Kidney (tissue), 14 donors: ENCODE measurements around the gene HOXC13. TPM values are rescaled to one million over a fixed set of nuclear protein-coding genes. Genes with fewer than 3 reads are reported as not detected.

Source experiments
- DNase-seq, 5 donors: peaks; one replicate each; pipeline ENCODE4 v3.0.0-alpha.2; 2013 to 2020
- FAIRE-seq: peaks from 2 replicates; lab custom pipeline; 2012; peaks lifted over from hg19 to GRCh38; lab: Jason Lieb, UNC
- H3K27ac ChIP-seq, 2 donors: one replicate each; pipeline ENCODE4 v1.7.0; 2013; ENCODE audit warnings: low read depth in 2 of 2, low read length in 2 of 2, inconsistent platforms in 1 of 2
- H3K27me3 ChIP-seq: one replicate; pipeline ENCODE4 v1.7.1; 2013; ENCODE audit warnings: low read length, inconsistent platforms; ENCODE audit not compliant: control insufficient read depth, insufficient read depth
- H3K36me3 ChIP-seq, 3 donors: one replicate each; pipeline versions ENCODE4 v1.7.0 to v1.7.1; 2013; ENCODE audit warnings: low read length in 3 of 3, control low read depth in 1 of 3, inconsistent platforms in 1 of 3; ENCODE audit not compliant: insufficient read depth in 3 of 3, control insufficient read depth in 2 of 3
- H3K4me1 ChIP-seq, 3 donors: one replicate each; pipeline versions ENCODE4 v1.7.0 to v1.7.1; 2013; ENCODE audit warnings: low read length in 3 of 3, inconsistent platforms in 1 of 3, low read depth in 1 of 3; ENCODE audit not compliant: control insufficient read depth in 2 of 3, insufficient read depth in 2 of 3
- H3K4me3 ChIP-seq, 3 donors: one replicate each; pipeline versions ENCODE4 v1.7.0 to v1.8.1; 2013; ENCODE audit warnings: low read length in 3 of 3, control low read depth in 1 of 3, inconsistent platforms in 1 of 3
- H3K9ac ChIP-seq, 3 donors: one replicate each; pipeline versions ENCODE4 v1.7.0 to v1.7.1; 2013; ENCODE audit warnings: low read length in 3 of 3, control low read depth in 1 of 3, inconsistent platforms in 1 of 3
- H3K9me3 ChIP-seq, 3 donors: one replicate each; pipeline versions ENCODE4 v1.7.0 to v1.7.1; 2013; ENCODE audit warnings: low read length in 3 of 3, control low read depth in 1 of 3, inconsistent platforms in 1 of 3; ENCODE audit not compliant: control insufficient read depth in 2 of 3, insufficient read depth in 1 of 3
- intact Hi-C: fragments of 100-400 bp; cut with DNase I; formaldehyde crosslinking; loops from one replicate; pipeline ENCODE4 v1.11.1; 2022
- polyA plus RNA-seq: library from polyadenylated mRNA; stranded (reverse); fragments of 350-450 nt; fragmentation: Illumina TruSeq; extraction: RNeasy Lipid Tissue Mini Kit (QIAGEN cat#74804); gene quantifications from one replicate; pipeline ENCODE4 v1.2.3, GENCODE V29; 2014; ENCODE audit warnings: low read depth, low replicate concordance; ENCODE audit not compliant: insufficient read depth
- total RNA-seq: library from RNA; stranded (reverse); fragmentation: NEBNext Ultra II Directional; extraction: Animal tissue kit (Norgen Biotek cat#: 25700); gene quantifications from one replicate; pipeline ENCODE4 v1.2.1, GENCODE V29; 2021
- TF ChIP-seq, protein P1 (sequence below): IDR thresholded peaks from 3 replicates; pipeline ENCODE4 v1.5.1; 2012; ENCODE audit warnings: mild to moderate bottlenecking, moderate library complexity, borderline replicate concordance; ENCODE audit not compliant: insufficient read depth; ENCODE audit errors: extremely low read depth
- donor health status: control.
- donor health status: control.
- donor health status: control.
- donor health status: control.
- donor health status: control.
- donor health status: DM: yes; HTN: yes; CAD: no.
- donor health status: Normal renal cell carcinoma (clear cell type).

Gene HOXC13
- total and polyA plus RNA-seq, 2 donors from 2014 or later: not detected

DNA sequence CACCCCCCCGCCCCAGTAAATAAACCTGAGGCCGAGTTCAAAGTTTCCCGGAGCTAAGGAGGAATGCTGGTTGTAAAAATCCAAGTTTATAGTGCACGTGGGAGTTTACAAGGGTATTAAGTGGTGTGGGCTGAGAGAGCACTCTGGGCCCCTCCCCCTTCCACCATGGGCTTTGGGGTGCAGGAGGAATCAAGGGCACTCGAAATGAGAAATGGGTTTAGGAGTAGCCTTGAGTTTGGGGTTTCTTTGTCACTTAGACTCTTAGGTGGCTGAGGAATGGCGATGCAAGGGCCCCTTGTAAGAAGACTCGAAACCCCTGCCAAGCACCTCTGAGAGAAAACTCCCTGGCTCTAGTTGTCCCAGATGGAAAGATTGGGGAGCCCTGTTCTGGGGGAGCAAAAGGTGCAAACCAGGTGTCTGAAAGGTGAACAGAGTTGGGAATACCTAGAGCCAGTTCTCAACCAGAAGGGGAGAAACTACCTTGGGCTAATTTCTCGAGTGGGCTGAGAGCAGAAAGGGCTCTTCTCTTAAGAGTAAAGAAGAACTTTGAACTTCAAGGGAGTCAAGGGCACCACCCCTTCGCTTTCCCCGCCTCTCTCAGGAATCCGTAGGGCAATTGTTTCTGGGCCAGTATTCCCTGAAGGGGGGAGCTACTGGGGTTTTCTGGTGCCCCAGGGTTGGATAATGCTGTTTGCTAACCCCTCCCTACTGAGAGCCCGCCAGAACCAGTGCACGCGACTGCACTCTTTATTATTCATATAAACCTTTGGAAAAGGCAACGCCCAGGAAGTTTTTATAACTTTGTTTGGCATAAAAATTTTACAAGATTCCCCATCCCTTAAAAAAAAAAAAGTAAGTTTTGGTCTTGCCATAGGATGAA is 40.1 kb downstream of the HOXC13 start:
- intact Hi-C loops: no loop called here
- H3K4me1 ChIP-seq: peaks cover 0 to 7% (median 5%) of the 10 kb centered on the region in 3 donors
- FAIRE-seq (no peak), DNase-seq (peak in 4 of 5 donors; percentile 60 to 87 (median 84))
- no peaks in the 10 kb centered on the region for H3K27me3 ChIP-seq
- no peak overlapping the region for H3K9ac ChIP-seq
- H3K36me3 ChIP-seq: no peaks in the 10 kb centered on the region
- TF ChIP-seq, protein P1, sequence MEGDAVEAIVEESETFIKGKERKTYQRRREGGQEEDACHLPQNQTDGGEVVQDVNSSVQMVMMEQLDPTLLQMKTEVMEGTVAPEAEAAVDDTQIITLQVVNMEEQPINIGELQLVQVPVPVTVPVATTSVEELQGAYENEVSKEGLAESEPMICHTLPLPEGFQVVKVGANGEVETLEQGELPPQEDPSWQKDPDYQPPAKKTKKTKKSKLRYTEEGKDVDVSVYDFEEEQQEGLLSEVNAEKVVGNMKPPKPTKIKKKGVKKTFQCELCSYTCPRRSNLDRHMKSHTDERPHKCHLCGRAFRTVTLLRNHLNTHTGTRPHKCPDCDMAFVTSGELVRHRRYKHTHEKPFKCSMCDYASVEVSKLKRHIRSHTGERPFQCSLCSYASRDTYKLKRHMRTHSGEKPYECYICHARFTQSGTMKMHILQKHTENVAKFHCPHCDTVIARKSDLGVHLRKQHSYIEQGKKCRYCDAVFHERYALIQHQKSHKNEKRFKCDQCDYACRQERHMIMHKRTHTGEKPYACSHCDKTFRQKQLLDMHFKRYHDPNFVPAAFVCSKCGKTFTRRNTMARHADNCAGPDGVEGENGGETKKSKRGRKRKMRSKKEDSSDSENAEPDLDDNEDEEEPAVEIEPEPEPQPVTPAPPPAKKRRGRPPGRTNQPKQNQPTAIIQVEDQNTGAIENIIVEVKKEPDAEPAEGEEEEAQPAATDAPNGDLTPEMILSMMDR: no peak
- no peak overlapping the region for H3K27ac ChIP-seq
- H3K4me3 ChIP-seq: no peak overlapping the region
- H3K9me3 ChIP-seq: no peaks in the 10 kb centered on the region

DNA sequence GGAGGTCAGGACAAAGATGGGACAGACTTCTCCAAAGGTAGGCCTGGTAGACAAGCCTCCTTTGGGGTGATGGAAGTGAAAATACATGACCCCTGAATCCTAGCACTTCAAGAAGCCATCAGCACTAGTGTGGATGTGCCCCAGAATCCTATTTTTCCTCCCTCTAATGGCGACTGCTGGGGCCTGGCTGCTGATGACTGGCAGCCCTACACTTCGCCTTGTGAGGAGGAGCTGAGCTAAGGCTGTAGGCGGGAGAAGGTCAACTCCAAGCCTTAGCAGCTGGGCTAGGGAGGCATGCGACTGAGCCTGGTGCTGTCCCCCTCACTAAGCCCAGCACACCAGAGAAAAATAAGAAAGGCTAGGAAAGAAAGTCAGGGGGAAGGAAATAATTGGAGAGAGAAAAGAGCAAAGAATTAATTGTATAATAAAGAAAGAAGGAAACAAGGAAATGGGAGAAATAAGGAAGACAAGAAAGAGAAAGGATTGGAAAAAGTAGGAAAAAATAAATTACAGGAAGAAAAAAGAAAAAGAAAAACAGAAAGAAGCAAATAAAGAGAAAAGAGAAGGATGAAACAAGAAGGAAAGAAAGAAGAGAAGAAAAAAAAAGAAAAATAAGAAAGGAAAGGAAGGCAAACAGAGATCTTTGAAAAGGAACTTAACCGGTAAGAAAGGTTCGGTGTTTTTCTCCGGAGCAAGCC is 41.6 kb downstream of the HOXC13 start:
- Histone ChIP-seq H3K27ac (peak overlapping the region; percentile 61 to 85), H3K27me3 (no peaks in the 10 kb centered on the region), H3K4me3 (peak overlapping the region in 2 of 3 donors; percentile 2 to 58), H3K9me3 (no peaks in the 10 kb centered on the region), H3K4me1 (peaks cover 0 to 7% (median 7%) of the 10 kb centered on the region in 3 donors), H3K36me3 (no peaks in the 10 kb centered on the region), H3K9ac (peak overlapping the region in 2 of 3 donors; percentile 22 to 63)
- DNase-seq (peak in 4 of 5 donors; percentile 79 to 90 (median 84)), FAIRE-seq (no peak)
- intact Hi-C loops: no loop called here
- TF ChIP-seq, protein P1: no peak

DNA sequence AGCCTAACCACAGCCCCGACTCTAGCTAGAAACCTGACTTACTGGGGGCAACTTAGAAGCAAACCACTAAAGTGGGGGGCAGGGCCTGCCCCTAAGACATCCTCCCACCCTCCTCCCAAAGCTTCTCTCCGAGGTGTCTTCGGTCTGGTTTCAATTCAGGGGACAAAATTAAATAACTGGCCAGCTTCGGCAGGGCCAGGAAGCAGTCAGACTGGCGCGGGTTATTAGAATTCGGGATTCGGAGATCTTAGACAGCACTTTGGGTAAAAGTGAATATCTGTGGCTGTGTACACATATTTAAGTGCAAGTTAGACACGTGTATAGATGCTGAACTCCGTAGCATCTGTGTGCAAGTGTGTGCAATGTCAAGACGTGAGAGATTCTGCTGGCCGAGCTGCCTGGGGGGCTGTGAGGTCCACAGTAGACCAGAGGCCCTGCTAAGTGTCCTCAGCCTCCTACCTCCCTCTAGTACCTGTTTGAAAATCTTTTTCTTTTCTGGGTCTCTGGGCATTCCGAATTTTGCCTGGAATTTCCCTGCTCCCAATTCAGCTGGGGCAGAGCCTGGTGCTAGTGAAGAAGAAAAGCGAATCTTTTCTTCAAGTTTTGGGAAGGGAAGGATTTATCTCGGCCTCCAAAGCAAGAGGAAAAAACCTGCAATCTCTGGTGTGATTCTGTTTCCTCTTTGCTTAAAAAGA is 42.3 kb downstream of the HOXC13 start:
- Histone ChIP-seq H3K36me3 (no peaks in the 10 kb centered on the region), H3K9ac (peak overlapping the region in 2 of 3 donors; percentile 22 to 63), H3K4me3 (peak overlapping the region in 2 of 3 donors; percentile 2 to 58), H3K27ac (peak overlapping the region; percentile 61 to 85), H3K9me3 (no peaks in the 10 kb centered on the region), H3K27me3 (no peaks in the 10 kb centered on the region), H3K4me1 (peaks cover 0 to 8% (median 7%) of the 10 kb centered on the region in 3 donors)
- intact Hi-C loops: no loop called here
- DNase-seq: peak in 3 of 5 donors; percentile 55 to 72 (median 57)
- TF ChIP-seq, protein P1: no peak
- no peak for FAIRE-seq
